GM10847 (cell line): Measurements from ENCODE around the gene SULT6B1.

Experiments used
- POLR2A ChIP-seq: IDR thresholded peaks from 2 replicates; pipeline ENCODE4 v1.6.1; 2011; ENCODE audit not compliant: insufficient read length; ENCODE audit errors: extremely low read depth

SULT6B1 gene

DNA sequence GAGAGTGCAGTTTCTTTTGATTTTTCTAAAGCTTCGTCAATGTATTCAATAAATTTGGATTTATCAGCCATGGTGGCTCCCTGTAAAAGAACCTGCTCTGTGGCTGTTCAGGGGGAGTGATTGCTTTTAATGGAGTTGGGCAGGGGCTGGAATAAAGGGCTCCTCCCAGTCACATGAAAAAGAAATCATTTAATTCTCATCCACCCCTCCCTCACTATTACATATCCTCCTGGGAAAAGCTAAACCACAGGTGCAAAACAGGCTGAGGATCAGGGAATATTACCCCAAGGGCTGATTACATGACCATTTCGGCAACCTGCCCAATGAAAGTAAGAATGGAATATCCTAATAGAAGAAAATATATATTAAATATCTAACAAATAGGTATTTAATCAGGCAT, at the start of gene SULT6B1:
Gene SULT6B1, minus strand, starts transcription at position 101 of the 400 bp plus-strand sequence. Its CDS starts 30 bp downstream, at position 71.
- no peak for TF ChIP-seq POLR2A

DNA sequence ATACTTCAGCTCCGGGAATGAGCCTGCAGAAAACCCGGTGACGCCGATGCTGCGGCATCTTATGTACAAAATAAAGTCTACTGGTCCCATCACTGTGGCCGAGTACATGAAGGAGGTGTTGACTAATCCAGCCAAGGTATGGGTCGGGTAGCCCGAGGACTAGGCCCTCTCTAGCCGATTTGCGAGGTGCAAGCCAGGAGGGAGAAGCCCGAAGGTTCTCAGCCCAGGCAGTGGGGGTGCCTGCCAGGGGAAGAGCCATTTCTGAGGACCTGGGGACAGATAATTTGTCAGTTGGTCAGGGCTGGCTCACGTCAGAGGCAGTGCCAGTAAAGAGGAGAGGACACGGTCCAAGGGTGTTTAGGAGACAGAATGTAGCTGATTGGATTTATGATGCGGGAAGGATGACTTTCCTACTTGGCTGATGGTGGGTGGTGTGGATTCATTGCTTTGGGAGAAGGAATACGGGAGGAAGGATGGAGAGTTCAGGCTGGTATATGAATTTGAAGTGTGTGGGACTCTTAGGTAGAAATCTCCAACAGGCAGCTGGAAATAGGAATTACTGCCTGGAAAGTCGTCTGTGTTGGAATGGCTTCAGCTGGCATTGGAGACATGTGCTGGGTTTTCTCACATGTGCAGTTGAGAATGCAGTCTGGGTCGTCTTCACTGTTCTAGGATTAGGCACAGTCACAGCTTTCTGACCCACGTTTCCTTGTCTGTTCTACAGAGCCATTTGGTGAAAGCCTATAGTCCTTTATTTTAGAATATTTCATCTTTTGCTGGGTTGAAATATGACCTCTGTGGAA, 43.9 kb upstream of the SULT6B1 start:
- TF ChIP-seq POLR2A: no peak

- peak; percentile 87 for TF ChIP-seq POLR2A
These were observed 43.0 kb upstream of the SULT6B1 start, which contains the start of the genes CEBPZ and NDUFAF7 for GRCh38 chr2:37231241-37232130. Gene CEBPZ (minus strand): TSS chr2:37231596. CDS start chr2:37231567, 29 bp downstream. Gene NDUFAF7 (plus strand): TSS chr2:37231658. CDS start chr2:37231706, 48 bp downstream.

GRCh38 chr2:37230581-37230980, 42.1 kb upstream of the SULT6B1 start:
- TF ChIP-seq POLR2A: no peak

- no peak for TF ChIP-seq POLR2A
These were observed 40.3 kb upstream of the SULT6B1 start for GRCh38 chr2:37228788-37229187.

- no peak for TF ChIP-seq POLR2A
These were observed 38.4 kb upstream of the SULT6B1 start for GRCh38 chr2:37226863-37227262.

- no peak for TF ChIP-seq POLR2A
These were observed 35.6 kb upstream of the SULT6B1 start for GRCh38 chr2:37224063-37224462.

DNA sequence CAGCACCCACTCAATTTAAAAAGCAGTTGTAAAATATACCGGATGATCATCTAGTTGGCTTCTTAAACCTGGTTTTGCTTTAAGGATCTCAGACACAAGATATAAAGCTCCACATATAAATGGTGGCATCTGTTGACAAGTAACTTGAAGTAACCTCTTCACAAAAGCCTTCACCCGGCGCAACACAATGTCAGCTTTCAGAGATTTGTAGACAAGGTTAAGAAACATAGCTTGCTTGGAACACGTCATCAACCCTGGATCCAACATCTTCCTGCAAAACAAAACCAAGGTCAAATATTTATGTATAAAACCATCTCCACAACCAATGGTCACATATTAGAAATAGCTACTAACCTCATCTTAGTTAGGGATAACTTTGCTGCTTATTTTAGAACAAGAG, 34.7 kb upstream of the SULT6B1 start:
- TF ChIP-seq POLR2A: no peak

GRCh38 chr2:37219046-37219445, 30.6 kb upstream of the SULT6B1 start:
- TF ChIP-seq POLR2A: no peak

DNA sequence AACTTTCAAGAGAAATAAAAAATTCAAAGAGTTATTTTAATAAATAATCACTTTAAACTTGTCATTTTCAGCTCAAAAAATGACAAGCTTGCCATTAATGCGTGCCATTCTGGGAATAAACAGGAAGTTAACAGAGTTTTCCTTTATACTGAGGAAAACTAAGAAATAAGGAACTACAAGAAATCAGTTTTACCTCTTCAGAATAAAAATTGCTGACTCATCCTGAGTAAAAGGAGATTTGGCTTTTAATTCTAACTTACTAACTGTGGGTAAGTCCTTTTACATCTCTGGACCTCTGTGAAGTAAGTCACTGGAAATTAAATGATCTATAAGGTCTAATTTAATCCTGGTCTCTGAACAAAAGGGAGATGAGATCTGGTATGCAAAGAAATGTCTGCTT, 26.8 kb upstream of the SULT6B1 start:
- no peak for TF ChIP-seq POLR2A

DNA sequence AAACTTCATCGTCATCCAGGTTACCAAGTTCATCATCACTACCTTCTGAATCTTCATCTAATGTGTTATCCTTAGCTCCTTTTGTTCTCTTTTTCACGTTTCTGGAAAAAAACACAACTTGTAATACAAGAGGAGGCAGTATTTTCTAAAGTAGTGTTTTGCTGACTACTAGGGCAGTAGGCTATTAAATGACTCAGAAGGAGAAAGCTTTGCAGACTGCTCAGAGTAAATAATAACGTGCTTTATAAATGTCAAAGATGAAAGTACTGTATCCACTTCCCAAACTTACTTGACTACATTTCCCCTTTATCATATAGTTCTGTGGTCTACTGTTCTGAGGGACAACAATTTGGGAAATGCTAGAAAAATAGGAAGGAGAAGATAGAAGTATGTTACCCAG, 23.5 kb upstream of the SULT6B1 start:
- TF ChIP-seq POLR2A: no peak

- TF ChIP-seq POLR2A: no peak
These were observed 22.7 kb upstream of the SULT6B1 start for GRCh38 chr2:37211212-37211611.

DNA sequence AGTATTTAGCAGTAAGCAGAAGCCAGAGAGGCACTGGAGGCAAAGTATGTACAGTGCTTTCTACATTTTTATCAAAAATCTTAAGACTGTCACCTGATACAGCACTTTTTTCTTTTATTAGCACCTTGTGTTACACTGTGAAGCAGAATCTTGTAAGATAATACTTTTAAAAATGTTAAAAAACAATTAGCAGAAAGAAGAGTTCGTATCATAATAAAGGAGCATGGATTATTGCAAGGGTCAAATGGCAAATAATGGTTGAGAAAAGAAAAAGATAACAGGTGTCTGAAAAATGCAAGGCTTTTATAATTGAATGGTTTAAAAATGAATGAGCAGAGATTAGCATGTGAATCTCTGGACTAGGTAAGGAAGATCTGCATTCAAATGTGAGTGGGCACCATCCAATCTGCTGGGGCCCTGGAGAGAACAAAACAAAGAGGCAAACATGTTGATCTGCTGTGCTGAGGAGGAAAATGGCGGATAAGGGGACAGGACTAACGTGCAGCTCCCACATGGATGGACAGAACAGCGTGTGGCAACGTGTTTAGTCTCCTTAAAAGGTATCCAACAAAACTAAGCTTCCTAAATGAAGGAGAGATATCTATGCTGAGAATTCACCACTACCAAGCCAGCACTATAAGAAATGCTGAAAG, 17.3 kb upstream of the SULT6B1 start:
- no peak for TF ChIP-seq POLR2A

- TF ChIP-seq POLR2A: no peak
These were observed 15.2 kb upstream of the SULT6B1 start for GRCh38 chr2:37203708-37204107.

DNA sequence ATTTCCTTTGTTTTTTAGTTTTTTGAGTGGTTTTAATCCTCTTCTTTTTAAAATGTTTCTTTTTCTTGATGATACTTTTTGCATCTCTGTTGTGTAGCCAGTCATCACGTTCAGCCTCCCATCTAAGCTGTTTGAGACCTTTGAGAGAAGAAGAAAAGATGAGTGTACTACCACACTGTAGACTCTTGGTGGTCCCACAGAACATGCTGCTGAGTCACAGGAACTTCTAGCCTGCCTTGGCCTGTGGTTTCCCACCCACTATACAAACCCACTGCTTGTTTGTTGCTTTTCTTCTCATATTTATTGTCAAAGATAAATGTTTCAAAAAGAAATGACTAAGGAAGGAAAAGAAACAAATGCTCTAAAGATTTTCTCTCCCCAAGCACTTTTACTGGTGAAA, 13.3 kb upstream of the SULT6B1 start:
- no peak for TF ChIP-seq POLR2A
